Endometrium (tissue), 2 donors: ENCODE measurements around the gene SMARCA4.
"Not testable (repeated sequence)": the region's sequence is repeated elsewhere in the genome, so short reads cannot be mapped to it uniquely, and the experiment has no call there.

Experiments
- FAIRE-seq: peaks from 2 replicates; lab custom pipeline; 2012; peaks lifted over from hg19 to GRCh38; lab: Jason Lieb, UNC
- donor health status: control.
- donor health status: control.

The SMARCA4 gene

DNA sequence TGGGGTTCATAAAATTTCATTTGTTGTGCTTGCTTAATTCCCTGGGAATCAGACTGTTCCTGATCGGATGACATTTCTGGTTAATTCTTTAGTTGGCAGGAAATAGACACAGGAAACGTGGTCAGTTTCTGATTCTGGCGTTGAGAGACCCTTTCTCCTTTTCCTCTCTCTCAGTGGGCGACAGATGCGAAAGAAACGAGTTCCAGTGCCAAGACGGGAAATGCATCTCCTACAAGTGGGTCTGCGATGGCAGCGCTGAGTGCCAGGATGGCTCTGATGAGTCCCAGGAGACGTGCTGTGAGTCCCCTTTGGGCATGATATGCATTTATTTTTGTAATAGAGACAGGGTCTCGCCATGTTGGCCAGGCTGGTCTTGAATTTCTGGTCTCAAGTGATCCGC, 139.2 kb downstream of the SMARCA4 start:
- FAIRE-seq, result no peak

- no peak for FAIRE-seq
These were observed 140.2 kb downstream of the SMARCA4 start for GRCh38 chr19:11101057-11101456.

GRCh38 chr19:11102944-11103343, 142.1 kb downstream of the SMARCA4 start:
- FAIRE-seq, result no peak

DNA sequence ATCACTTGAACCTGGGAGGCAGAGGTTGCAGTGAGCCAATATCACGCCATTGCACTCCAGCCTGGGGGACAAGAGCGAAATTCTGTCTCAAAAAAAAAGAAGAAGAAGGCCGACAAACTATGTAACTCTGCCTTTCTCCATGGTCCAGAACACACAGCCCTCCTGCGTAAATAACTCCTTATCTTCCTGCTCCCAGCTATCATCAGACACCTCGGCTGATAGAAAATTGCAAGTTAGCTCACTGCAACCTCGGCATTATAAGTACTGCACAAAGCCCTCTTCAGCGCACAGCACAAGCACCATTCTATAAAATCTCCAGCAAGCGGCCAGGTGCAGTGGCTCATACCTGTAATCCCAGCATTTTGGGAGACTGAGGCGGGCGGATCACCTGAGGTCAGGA, 142.8 kb downstream of the SMARCA4 start:
- FAIRE-seq, result not testable (repeated sequence)

GRCh38 chr19:11105014-11105636, 144.3 kb downstream of the SMARCA4 start:
- no peak for FAIRE-seq

GRCh38 chr19:11106477-11106876, 145.6 kb downstream of the SMARCA4 start:
- FAIRE-seq, result no peak

- no peak for FAIRE-seq
These were observed 147.9 kb downstream of the SMARCA4 start for GRCh38 chr19:11108746-11109145.

DNA sequence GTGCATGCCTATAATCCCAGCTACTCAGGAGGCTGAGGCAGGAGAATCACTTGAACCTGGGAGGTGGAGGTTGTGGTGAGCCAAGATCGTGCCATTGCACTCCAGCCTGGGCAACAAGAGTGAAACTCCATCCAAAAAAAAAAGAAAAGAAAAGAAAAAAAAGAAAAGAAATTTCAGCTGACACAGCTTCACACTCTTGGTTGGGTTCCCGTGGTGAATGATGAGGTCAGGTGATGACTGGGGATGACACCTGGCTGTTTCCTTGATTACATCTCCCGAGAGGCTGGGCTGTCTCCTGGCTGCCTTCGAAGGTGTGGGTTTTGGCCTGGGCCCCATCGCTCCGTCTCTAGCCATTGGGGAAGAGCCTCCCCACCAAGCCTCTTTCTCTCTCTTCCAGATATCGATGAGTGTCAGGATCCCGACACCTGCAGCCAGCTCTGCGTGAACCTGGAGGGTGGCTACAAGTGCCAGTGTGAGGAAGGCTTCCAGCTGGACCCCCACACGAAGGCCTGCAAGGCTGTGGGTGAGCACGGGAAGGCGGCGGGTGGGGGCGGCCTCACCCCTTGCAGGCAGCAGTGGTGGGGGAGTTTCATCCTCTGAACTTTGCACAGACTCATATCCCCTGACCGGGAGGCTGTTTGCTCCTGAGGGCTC, 150.4 kb downstream of the SMARCA4 start:
- no peak for FAIRE-seq

DNA sequence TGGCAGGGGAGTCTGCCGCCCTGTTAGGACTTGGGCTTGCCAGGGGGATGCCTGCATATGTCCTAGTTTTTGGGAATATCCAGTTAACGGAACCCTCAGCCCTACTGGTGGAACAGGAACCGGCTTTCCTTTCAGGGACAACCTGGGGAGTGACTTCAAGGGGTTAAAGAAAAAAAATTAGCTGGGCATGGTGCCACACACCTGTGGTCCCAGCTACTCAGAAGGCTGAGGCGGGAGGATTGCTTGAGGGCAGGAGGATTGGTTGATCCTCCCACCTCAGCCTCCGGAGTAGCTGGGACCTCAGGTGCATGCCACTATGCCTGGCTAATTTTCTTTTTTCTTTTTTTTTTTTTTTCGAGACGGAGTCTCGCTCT, 150.9 kb downstream of the SMARCA4 start:
- FAIRE-seq, result no peak
